Spleen (tissue), 11 donors: Measurements from ENCODE around the gene NGFR. TPM values are rescaled to one million over a fixed set of nuclear protein-coding genes. Genes with fewer than 3 reads are reported as not detected.

Source experiments
- DNase-seq: peaks from one replicate; pipeline ENCODE4 v3.0.0-alpha.2; 2020
- H3K27ac ChIP-seq, 8 donors: fragments of 200-600 bp; sonication (generic) in 7 of 8; 1 replicate in 4 of 8; 2 replicates in 4 of 8; pipeline versions ENCODE4 v1.5.0 to v1.8.0; 2016 to 2021; ENCODE audit warnings: inconsistent platforms in 4 of 8, mild to moderate bottlenecking in 4 of 8, moderate library complexity in 1 of 8
- H3K27me3 ChIP-seq, 7 donors: fragments of 200-600 bp; sonication (generic) in 6 of 7; replicated peaks in 1 of 7; 1 replicate in 4 of 7; 2 replicates in 3 of 7; pipeline versions ENCODE4 v1.5.0 to v1.8.0; 2016 to 2021; ENCODE audit warnings: inconsistent platforms in 3 of 7, mild to moderate bottlenecking in 1 of 7
- H3K36me3 ChIP-seq, 6 donors: fragments of 200-600 bp; sonication (generic) in 5 of 6; 1 replicate in 4 of 6; 2 replicates in 2 of 6; pipeline versions ENCODE4 v1.5.0 to v1.8.0; 2016 to 2021; ENCODE audit warnings: inconsistent platforms in 2 of 6
- H3K4me1 ChIP-seq, 6 donors: fragments of 200-600 bp; sonication (generic) in 5 of 6; 1 replicate in 3 of 6; 2 replicates in 3 of 6; pipeline versions ENCODE4 v1.5.0 to v1.8.0; 2016 to 2021; ENCODE audit warnings: inconsistent platforms in 3 of 6
- H3K4me3 ChIP-seq, 8 donors: fragments of 200-600 bp; sonication (generic) in 7 of 8; 1 replicate in 4 of 8; 2 replicates in 4 of 8; pipeline versions ENCODE4 v1.5.0 to v1.8.0; 2016 to 2021; ENCODE audit warnings: inconsistent platforms in 4 of 8, mild to moderate bottlenecking in 4 of 8, moderate library complexity in 2 of 8
- H3K9me3 ChIP-seq, 8 donors: fragments of 200-600 bp; sonication (generic) in 7 of 8; 1 replicate in 4 of 8; 2 replicates in 4 of 8; pipeline versions ENCODE4 v1.5.0 to v1.8.0; 2016 to 2021; ENCODE audit warnings: inconsistent platforms in 4 of 8
- CTCF ChIP-seq, 11 experiments: fragments of 200-600 bp in 7 of 11; fragments of 450-650 bp in 4 of 11; sonication (generic) in 4 of 11; IDR thresholded peaks in 8 of 11; conservative IDR thresholded peaks in 3 of 11; 1 replicate in 7 of 11; 2 replicates in 4 of 11; pipeline versions ENCODE4 v1.4.0 to v1.8.0; 2016 to 2021; ENCODE audit warnings: antibody characterized with exemption in 11 of 11, inconsistent platforms in 4 of 11, mild to moderate bottlenecking in 1 of 11
- POLR2A ChIP-seq, 3 donors: fragments of 450-650 bp; IDR thresholded peaks; one replicate each; pipeline ENCODE4 v1.5.1; 2017; ENCODE audit warnings: antibody characterized with exemption in 3 of 3, mild to moderate bottlenecking in 1 of 3
- POLR2AphosphoS5 ChIP-seq, 3 donors: sonication (generic); formaldehyde crosslinking; IDR thresholded peaks; one replicate each; pipeline ENCODE4 v1.5.1; 2017; ENCODE audit warnings: antibody characterized with exemption in 3 of 3
- WGBS, 5 donors: extraction: QIAGEN DNeasy Blood & Tissue Kit in 3 of 5; methylation state at CpG; one replicate each; pipeline versions ENCODE4 v1.1.5 to v1.1.7; 2013 to 2018; 5-methylcytosine and 5-hydroxymethylcytosine counted together
- intact Hi-C: fragments of 100-400 bp; cut with DNase I; formaldehyde crosslinking; loops from one replicate; pipeline ENCODE4 v1.15.0; 2023; ENCODE audit warnings: low total_unique reads
- polyA plus RNA-seq, 3 donors: library from polyadenylated mRNA; stranded (reverse); fragments of 200-250 nt; gene quantifications; one replicate each; pipeline ENCODE4 v1.2.1, GENCODE V29; 2013
- total RNA-seq, 7 donors: library from RNA; depleted of rRNA in 3 of 7; stranded (reverse); fragments of >200 nt in 3 of 7; fragmentation: NEBNext Ultra II Directional in 4 of 7; extraction: Animal tissue kit (Norgen Biotek cat#: 25700) in 4 of 7; gene quantifications; one replicate each; pipeline versions ENCODE4 v1.1.0 to v1.2.1, GENCODE V29; 2016 to 2021
- donor health status: healthy with polysubstance abuse.
- donor health status: DM: no; HTN: no; CAD: no; lungs with moderate emphysema.
- donor health status: DM: no; HTN: no; CAD: no.
- donor health status: Bipolar disorder and iron deficiency.
- donor health status: healthy.
- donor health status: DM: no; HTN: no; CAD: no.
- donor health status: DM: yes; HTN: yes; CAD: no.

Gene NGFR
- total and polyA plus RNA-seq, 10 donors = 4.1 to 36.8 (median 13.9) TPM

- H3K4me1 ChIP-seq = peaks cover 0 to 32% (median 9%) of the 10 kb centered on the region in 6 donors
- no peaks in the 10 kb centered on the region for H3K36me3 ChIP-seq
- intact Hi-C loops = no loop called here
- no peak overlapping the region for H3K4me3 ChIP-seq
- H3K9me3 ChIP-seq = no peaks in the 10 kb centered on the region
- peaks cover 0 to 83% (median 14%) of the 10 kb centered on the region in 7 donors for H3K27me3 ChIP-seq
- TF ChIP-seq CTCF (IDR thresholded peaks at IDR 0.05 in 8 of 11, conservative IDR thresholded peaks at IDR 0.05 in 3 of 11) (no peak), POLR2AphosphoS5 (IDR thresholded peaks at IDR 0.05) (no peak), POLR2A (IDR thresholded peaks at IDR 0.05) (no peak)
- H3K27ac ChIP-seq = no peak overlapping the region
- no peak for DNase-seq
- WGBS, 5 donors = 66 to 72% (median 71%) methylated on average over 10 of the region's 10 CpGs
Observed at GRCh38 chr17:49484588-49484987, 10.5 kb upstream of the NGFR start.

GRCh38 chr17:49486012-49486641 lies 9.0 kb upstream of the NGFR start:
- Histone ChIP-seq H3K9me3 (no peaks in the 10 kb centered on the region), H3K36me3 (no peaks in the 10 kb centered on the region), H3K27me3 (peaks cover 0 to 86% (median 14%) of the 10 kb centered on the region in 7 donors), H3K4me3 (no peak overlapping the region), H3K4me1 (peaks cover 0 to 32% (median 9%) of the 10 kb centered on the region in 6 donors), H3K27ac (peak overlapping the region in 1 of 8 donors; percentile 0)
- 1 to 6% (median 2%) methylated on average over 10 to 13 of the region's 13 CpGs for WGBS, 5 donors
- intact Hi-C loops = no loop called here
- no peak for DNase-seq
- peak in 2 of 3 donors; percentile 15 to 17 for TF ChIP-seq POLR2AphosphoS5 (IDR thresholded peaks at IDR 0.05)
- TF ChIP-seq POLR2A (IDR thresholded peaks at IDR 0.05) = no peak

- H3K4me3 ChIP-seq = no peak overlapping the region
- no peaks in the 10 kb centered on the region for H3K9me3 ChIP-seq
- 58 to 74% (median 69%) methylated on average over 6 to 8 of the region's 8 CpGs for WGBS, 5 donors
- DNase-seq = no peak
- intact Hi-C loops = no loop called here
- H3K4me1 ChIP-seq = peaks cover 0 to 32% (median 9%) of the 10 kb centered on the region in 6 donors
- H3K36me3 ChIP-seq = no peaks in the 10 kb centered on the region
- H3K27me3 ChIP-seq = peaks cover 0 to 83% (median 14%) of the 10 kb centered on the region in 7 donors
- H3K27ac ChIP-seq = no peak overlapping the region
- TF ChIP-seq POLR2A (IDR thresholded peaks at IDR 0.05) (no peak), CTCF (IDR thresholded peaks at IDR 0.05 in 8 of 11, conservative IDR thresholded peaks at IDR 0.05 in 3 of 11) (no peak), POLR2AphosphoS5 (IDR thresholded peaks at IDR 0.05) (no peak)
Observed at GRCh38 chr17:49487183-49487582, 7.9 kb upstream of the NGFR start.

- 27 to 62% (median 60%) methylated on average over 8 of the region's 8 CpGs for WGBS, 5 donors
- Histone ChIP-seq H3K27me3 (peaks cover 0 to 69% (median 14%) of the 10 kb centered on the region in 7 donors), H3K4me1 (peaks cover 0 to 32% (median 9%) of the 10 kb centered on the region in 6 donors), H3K27ac (peak overlapping the region in 1 of 8 donors; percentile 0), H3K9me3 (no peaks in the 10 kb centered on the region), H3K36me3 (no peaks in the 10 kb centered on the region), H3K4me3 (no peak overlapping the region)
- TF ChIP-seq POLR2AphosphoS5 (IDR thresholded peaks at IDR 0.05) (peak in 1 of 3 donors; percentile 21), CTCF (IDR thresholded peaks at IDR 0.05 in 8 of 11, conservative IDR thresholded peaks at IDR 0.05 in 3 of 11) (no peak)
- DNase-seq = no peak
- intact Hi-C loops = no loop called here
Observed at GRCh38 chr17:49488612-49489011, 6.5 kb upstream of the NGFR start.
